ENCODE results near the gene TXNDC12.
"Not testable (repeated sequence)": the region's sequence is repeated elsewhere in the genome, so short reads cannot be mapped to it uniquely, and the experiment has no call there.

The TXNDC12 gene

GRCh38 chr1:52045666-52046195 lies 9.3 kb downstream of the TXNDC12 start:
- not testable (repeated sequence) for H3K9me3 ChIP-seq (ENCODE audit: control insufficient read depth, low read length); H3K9ac ChIP-seq (ENCODE audit: low read length); H3K27me3 ChIP-seq (replicated peaks; ENCODE audit: control insufficient read depth, insufficient read depth, low read length); DNase-seq (ENCODE audit: low read depth); H3K4me3 ChIP-seq (ENCODE audit: low read length); H3K4me1 ChIP-seq (ENCODE audit: control insufficient read depth, insufficient read depth, low read length)
- H3K36me3 ChIP-seq (ENCODE audit: control insufficient read depth, insufficient read depth, low read length, severe bottlenecking), result peaks cover 12% of the 10 kb centered on the region

- no peak for DNase-seq (ENCODE audit: low read depth)
- Histone ChIP-seq H3K36me3 (ENCODE audit: control insufficient read depth, insufficient read depth, low read length, severe bottlenecking) (peaks cover 17% of the 10 kb centered on the region), H3K4me3 (ENCODE audit: low read length) (no peak overlapping the region), H3K9me3 (ENCODE audit: control insufficient read depth, low read length) (peaks cover 4% of the 10 kb centered on the region), H3K4me1 (ENCODE audit: control insufficient read depth, insufficient read depth, low read length) (no peaks in the 10 kb centered on the region), H3K27me3 (replicated peaks; ENCODE audit: control insufficient read depth, insufficient read depth, low read length) (no peaks in the 10 kb centered on the region), H3K9ac (ENCODE audit: low read length) (no peak overlapping the region)
These were observed 9.8 kb downstream of the TXNDC12 start for GRCh38 chr1:52045236-52045635.

DNA sequence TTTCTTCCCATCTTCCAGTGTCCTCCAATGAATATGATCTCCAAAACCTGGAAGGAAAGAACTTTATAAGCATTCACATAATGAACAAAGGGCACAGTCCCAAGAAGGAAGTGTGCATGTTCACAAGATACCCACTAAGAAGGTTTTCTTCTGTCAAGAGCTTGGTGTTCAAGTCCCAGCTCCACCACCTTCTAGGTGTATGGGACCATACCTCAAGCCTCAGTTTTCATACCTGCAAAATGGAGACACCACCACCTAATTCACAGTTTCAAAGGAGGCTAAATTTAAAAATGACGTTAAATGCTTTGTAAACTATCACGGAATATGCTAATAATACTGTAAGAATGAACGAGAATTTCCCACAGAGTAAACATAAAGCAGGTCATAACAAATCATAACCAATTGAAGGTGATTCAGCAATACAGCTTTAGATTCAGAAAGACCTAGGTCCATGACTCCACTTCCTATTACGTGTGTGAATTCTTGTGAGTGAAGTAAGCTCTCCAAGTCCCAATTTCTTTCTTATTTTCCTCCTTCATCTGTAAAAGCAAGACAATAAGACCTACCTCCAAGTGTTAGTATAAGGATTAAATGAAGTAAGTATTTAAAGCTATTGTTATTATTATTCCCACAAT lies 13.3 kb downstream of the TXNDC12 start:
- Histone ChIP-seq H3K27me3 (replicated peaks; ENCODE audit: control insufficient read depth, insufficient read depth, low read length) (no peaks in the 10 kb centered on the region), H3K4me1 (ENCODE audit: control insufficient read depth, insufficient read depth, low read length) (peaks cover 6% of the 10 kb centered on the region), H3K9me3 (ENCODE audit: control insufficient read depth, low read length) (no peaks in the 10 kb centered on the region), H3K9ac (ENCODE audit: low read length) (no peak overlapping the region), H3K36me3 (ENCODE audit: control insufficient read depth, insufficient read depth, low read length, severe bottlenecking) (peaks cover 25% of the 10 kb centered on the region), H3K4me3 (ENCODE audit: low read length) (no peak overlapping the region)
- DNase-seq (ENCODE audit: low read depth), result no peak

GRCh38 chr1:52037909-52038308 lies 17.1 kb downstream of the TXNDC12 start:
- Histone ChIP-seq H3K4me3 (ENCODE audit: low read length) (no peak overlapping the region), H3K9me3 (ENCODE audit: control insufficient read depth, low read length) (no peaks in the 10 kb centered on the region), H3K27me3 (replicated peaks; ENCODE audit: control insufficient read depth, insufficient read depth, low read length) (no peaks in the 10 kb centered on the region), H3K4me1 (ENCODE audit: control insufficient read depth, insufficient read depth, low read length) (peaks cover 11% of the 10 kb centered on the region), H3K9ac (ENCODE audit: low read length) (no peak overlapping the region), H3K36me3 (ENCODE audit: control insufficient read depth, insufficient read depth, low read length, severe bottlenecking) (peaks cover 22% of the 10 kb centered on the region)
- no peak for DNase-seq (ENCODE audit: low read depth)

- H3K9me3 ChIP-seq (ENCODE audit: control insufficient read depth, low read length), result no peaks in the 10 kb centered on the region
- no peak overlapping the region for H3K9ac ChIP-seq (ENCODE audit: low read length)
- peaks cover 22% of the 10 kb centered on the region for H3K36me3 ChIP-seq (ENCODE audit: control insufficient read depth, insufficient read depth, low read length, severe bottlenecking)
- H3K4me1 ChIP-seq (ENCODE audit: control insufficient read depth, insufficient read depth, low read length), result peaks cover 14% of the 10 kb centered on the region
- H3K4me3 ChIP-seq (ENCODE audit: low read length), result no peak overlapping the region
- DNase-seq (ENCODE audit: low read depth), result peak; percentile 49
- H3K27me3 ChIP-seq (replicated peaks; ENCODE audit: control insufficient read depth, insufficient read depth, low read length), result no peaks in the 10 kb centered on the region
These were observed 17.6 kb downstream of the TXNDC12 start for GRCh38 chr1:52037402-52037814.

GRCh38 chr1:52034050-52034384 lies 21.0 kb downstream of the TXNDC12 start:
- no peaks in the 10 kb centered on the region for H3K27me3 ChIP-seq (replicated peaks; ENCODE audit: control insufficient read depth, insufficient read depth, low read length)
- no peaks in the 10 kb centered on the region for H3K9me3 ChIP-seq (ENCODE audit: control insufficient read depth, low read length)
- H3K36me3 ChIP-seq (ENCODE audit: control insufficient read depth, insufficient read depth, low read length, severe bottlenecking), result peaks cover 4% of the 10 kb centered on the region
- H3K4me3 ChIP-seq (ENCODE audit: low read length), result peak overlapping the region; percentile 97
- H3K9ac ChIP-seq (ENCODE audit: low read length), result peak overlapping the region; percentile 95
- no peak for DNase-seq (ENCODE audit: low read depth)
- peaks cover 34% of the 10 kb centered on the region for H3K4me1 ChIP-seq (ENCODE audit: control insufficient read depth, insufficient read depth, low read length)

GRCh38 chr1:52033190-52034049 lies 21.6 kb downstream of the TXNDC12 start, which contains the start of gene KTI12:
KTI12 (minus strand) TSS chr1:52033810; CDS start chr1:52033761, 49 bp downstream.
- no peaks in the 10 kb centered on the region for H3K27me3 ChIP-seq (replicated peaks; ENCODE audit: control insufficient read depth, insufficient read depth, low read length)
- peak within 1 kb of the TSS; percentile 97 for H3K4me3 ChIP-seq (ENCODE audit: low read length)
- H3K36me3 ChIP-seq (ENCODE audit: control insufficient read depth, insufficient read depth, low read length, severe bottlenecking), result peaks cover 4% of the 10 kb centered on the region
- H3K4me1 ChIP-seq (ENCODE audit: control insufficient read depth, insufficient read depth, low read length), result peaks cover 34% of the 10 kb centered on the region
- H3K9me3 ChIP-seq (ENCODE audit: control insufficient read depth, low read length), result no peaks in the 10 kb centered on the region
- peak within 1 kb of the TSS; percentile 95 for H3K9ac ChIP-seq (ENCODE audit: low read length)
- DNase-seq (ENCODE audit: low read depth), result peak; percentile 96

DNA sequence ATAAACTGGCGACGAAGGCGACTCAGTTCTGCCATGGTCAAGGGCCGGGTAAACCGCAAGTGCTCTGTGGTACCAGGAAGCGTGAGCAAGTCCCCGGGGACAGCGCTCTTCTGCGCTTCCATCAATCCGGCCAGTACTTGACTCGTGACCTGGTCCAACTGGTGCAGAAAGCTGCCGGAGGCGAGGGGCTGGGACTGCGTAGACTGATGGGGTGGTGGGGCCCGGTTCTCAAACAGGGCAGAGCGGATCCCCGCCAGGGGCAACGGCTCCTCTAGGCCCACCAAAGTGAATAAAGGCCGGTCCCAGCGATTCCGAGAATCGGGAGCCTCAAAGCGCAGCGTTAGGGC lies 22.2 kb downstream of the TXNDC12 start:
- peak; percentile 50 for DNase-seq (ENCODE audit: low read depth)
- Histone ChIP-seq H3K4me1 (ENCODE audit: control insufficient read depth, insufficient read depth, low read length) (peaks cover 30% of the 10 kb centered on the region), H3K36me3 (ENCODE audit: control insufficient read depth, insufficient read depth, low read length, severe bottlenecking) (peaks cover 4% of the 10 kb centered on the region), H3K9me3 (ENCODE audit: control insufficient read depth, low read length) (no peaks in the 10 kb centered on the region), H3K27me3 (replicated peaks; ENCODE audit: control insufficient read depth, insufficient read depth, low read length) (no peaks in the 10 kb centered on the region), H3K4me3 (ENCODE audit: low read length) (peak overlapping the region; percentile 97), H3K9ac (ENCODE audit: low read length) (peak overlapping the region; percentile 95)

- peak overlapping the region; percentile 95 for H3K9ac ChIP-seq (ENCODE audit: low read length)
- peaks cover 7% of the 10 kb centered on the region for H3K36me3 ChIP-seq (ENCODE audit: control insufficient read depth, insufficient read depth, low read length, severe bottlenecking)
- no peaks in the 10 kb centered on the region for H3K9me3 ChIP-seq (ENCODE audit: control insufficient read depth, low read length)
- peak; percentile 18 for DNase-seq (ENCODE audit: low read depth)
- peak overlapping the region; percentile 97 for H3K4me3 ChIP-seq (ENCODE audit: low read length)
- peaks cover 28% of the 10 kb centered on the region for H3K4me1 ChIP-seq (ENCODE audit: control insufficient read depth, insufficient read depth, low read length)
- H3K27me3 ChIP-seq (replicated peaks; ENCODE audit: control insufficient read depth, insufficient read depth, low read length), result no peaks in the 10 kb centered on the region
These were observed 22.7 kb downstream of the TXNDC12 start for GRCh38 chr1:52032124-52032784.

DNA sequence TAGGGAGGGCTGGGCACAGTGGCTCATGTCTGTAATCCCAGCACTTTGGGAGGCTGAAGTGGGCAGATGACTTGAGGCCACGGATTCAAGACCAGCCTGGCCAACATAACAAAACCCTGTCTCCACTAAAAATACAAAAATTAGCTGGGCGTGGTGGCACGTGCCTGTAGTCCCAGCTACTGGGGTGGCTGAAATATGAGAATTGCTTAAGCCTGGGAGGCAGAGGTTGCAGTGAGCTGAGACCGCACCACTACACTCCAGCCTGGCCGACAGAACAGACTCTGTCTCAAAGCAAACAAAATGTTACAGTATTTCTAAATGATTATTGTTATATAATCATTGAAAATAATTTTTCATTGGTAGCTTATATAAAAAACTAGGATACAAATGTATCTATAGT lies 26.2 kb downstream of the TXNDC12 start:
- H3K9ac ChIP-seq (ENCODE audit: low read length); DNase-seq (ENCODE audit: low read depth); H3K4me3 ChIP-seq (ENCODE audit: low read length); H3K9me3 ChIP-seq (ENCODE audit: control insufficient read depth, low read length); H3K27me3 ChIP-seq (replicated peaks; ENCODE audit: control insufficient read depth, insufficient read depth, low read length): not testable (repeated sequence)
- Histone ChIP-seq H3K4me1 (ENCODE audit: control insufficient read depth, insufficient read depth, low read length) (peaks cover 24% of the 10 kb centered on the region), H3K36me3 (ENCODE audit: control insufficient read depth, insufficient read depth, low read length, severe bottlenecking) (peaks cover 22% of the 10 kb centered on the region)

DNA sequence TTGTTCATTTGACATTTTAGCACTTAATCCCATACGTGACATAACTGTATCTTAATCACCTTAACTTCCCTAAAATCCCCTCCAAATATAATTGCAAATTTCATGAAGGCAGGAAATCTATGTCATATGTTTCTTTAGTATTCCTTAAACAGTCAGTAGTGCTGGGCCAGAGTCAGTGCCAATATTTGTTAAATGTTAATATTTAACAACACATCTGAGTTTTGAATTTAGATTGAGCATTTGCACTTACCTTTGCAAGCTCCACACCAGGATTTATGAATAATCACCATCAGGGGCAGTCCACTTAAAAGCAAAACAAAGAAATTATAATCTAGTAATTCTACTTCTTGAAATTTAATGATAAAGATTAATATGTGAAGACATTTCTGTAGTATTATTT lies 26.7 kb downstream of the TXNDC12 start:
- peaks cover 23% of the 10 kb centered on the region for H3K4me1 ChIP-seq (ENCODE audit: control insufficient read depth, insufficient read depth, low read length)
- no peaks in the 10 kb centered on the region for H3K27me3 ChIP-seq (replicated peaks; ENCODE audit: control insufficient read depth, insufficient read depth, low read length)
- H3K4me3 ChIP-seq (ENCODE audit: low read length), result no peak overlapping the region
- no peaks in the 10 kb centered on the region for H3K9me3 ChIP-seq (ENCODE audit: control insufficient read depth, low read length)
- no peak for DNase-seq (ENCODE audit: low read depth)
- no peak overlapping the region for H3K9ac ChIP-seq (ENCODE audit: low read length)
- H3K36me3 ChIP-seq (ENCODE audit: control insufficient read depth, insufficient read depth, low read length, severe bottlenecking), result peaks cover 27% of the 10 kb centered on the region

Measured in adipocyte (in vitro differentiated cells).